Omental fat pad (tissue), 4 donors: Measurements from ENCODE around the gene STARD6. TPM values are rescaled to one million over a fixed set of nuclear protein-coding genes. Genes with fewer than 3 reads are reported as not detected.
A peak's percentile ranks its signal among the peaks of the same experiment; 100 is the strongest.

Source experiments
- ATAC-seq: fragments of 150-250 bp; one replicate; pipeline ENCODE4 v1.9.1; 2016; ENCODE audit warnings: mild to moderate bottlenecking, moderate library complexity; ENCODE audit not compliant: low FRiP score
- DNase-seq: peaks from one replicate; pipeline ENCODE4 v3.0.0-alpha.2; 2019; ENCODE audit warnings: low spot score
- total RNA-seq, 4 donors: library from RNA; depleted of rRNA; stranded (reverse); fragments of >200 nt; gene quantifications; one replicate each; pipeline ENCODE4 v1.1.0, GENCODE V29; 2016
- TF ChIP-seq, protein P1 (sequence below), 3 donors: fragments of 450-650 bp; IDR thresholded peaks; one replicate each; pipeline ENCODE4 v1.5.1; 2016 to 2017; ENCODE audit warnings: antibody characterized with exemption in 3 of 3, mild to moderate bottlenecking in 3 of 3, moderate library complexity in 2 of 3

Gene STARD6
- total RNA-seq, result not detected

- TF ChIP-seq, protein P1, sequence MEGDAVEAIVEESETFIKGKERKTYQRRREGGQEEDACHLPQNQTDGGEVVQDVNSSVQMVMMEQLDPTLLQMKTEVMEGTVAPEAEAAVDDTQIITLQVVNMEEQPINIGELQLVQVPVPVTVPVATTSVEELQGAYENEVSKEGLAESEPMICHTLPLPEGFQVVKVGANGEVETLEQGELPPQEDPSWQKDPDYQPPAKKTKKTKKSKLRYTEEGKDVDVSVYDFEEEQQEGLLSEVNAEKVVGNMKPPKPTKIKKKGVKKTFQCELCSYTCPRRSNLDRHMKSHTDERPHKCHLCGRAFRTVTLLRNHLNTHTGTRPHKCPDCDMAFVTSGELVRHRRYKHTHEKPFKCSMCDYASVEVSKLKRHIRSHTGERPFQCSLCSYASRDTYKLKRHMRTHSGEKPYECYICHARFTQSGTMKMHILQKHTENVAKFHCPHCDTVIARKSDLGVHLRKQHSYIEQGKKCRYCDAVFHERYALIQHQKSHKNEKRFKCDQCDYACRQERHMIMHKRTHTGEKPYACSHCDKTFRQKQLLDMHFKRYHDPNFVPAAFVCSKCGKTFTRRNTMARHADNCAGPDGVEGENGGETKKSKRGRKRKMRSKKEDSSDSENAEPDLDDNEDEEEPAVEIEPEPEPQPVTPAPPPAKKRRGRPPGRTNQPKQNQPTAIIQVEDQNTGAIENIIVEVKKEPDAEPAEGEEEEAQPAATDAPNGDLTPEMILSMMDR (IDR thresholded peaks at IDR 0.05), result no peak
- DNase-seq (peak; percentile 40), ATAC-seq (peak; percentile 98)
Measured at GRCh38 chr18:54357660-54358494, at the start of gene STARD6, which contains the start of gene C18orf54. Gene STARD6 (minus strand): TSS chr18:54357858. CDS start chr18:54354573, 3,285 bp downstream. Gene C18orf54 (plus strand): TSS chr18:54357906. CDS start chr18:54360573, 2,667 bp downstream.

- ATAC-seq (no peak), DNase-seq (no peak)
- TF ChIP-seq, protein P1 (IDR thresholded peaks at IDR 0.05), result no peak
Measured at GRCh38 chr18:54405290-54405689, 47.6 kb upstream of the STARD6 start.

GRCh38 chr18:54396760-54397159 is 39.1 kb upstream of the STARD6 start:
- TF ChIP-seq, protein P1 (IDR thresholded peaks at IDR 0.05), result no peak
- no peak for DNase-seq
- no peak for ATAC-seq

GRCh38 chr18:54393648-54394294 is 36.1 kb upstream of the STARD6 start:
- DNase-seq, result no peak
- no peak for ATAC-seq
- TF ChIP-seq, protein P1 (IDR thresholded peaks at IDR 0.05), result no peak

- no peak for DNase-seq
- TF ChIP-seq, protein P1 (IDR thresholded peaks at IDR 0.05), result no peak
- ATAC-seq, result no peak
Measured at GRCh38 chr18:54392543-54393023, 34.9 kb upstream of the STARD6 start.

DNA sequence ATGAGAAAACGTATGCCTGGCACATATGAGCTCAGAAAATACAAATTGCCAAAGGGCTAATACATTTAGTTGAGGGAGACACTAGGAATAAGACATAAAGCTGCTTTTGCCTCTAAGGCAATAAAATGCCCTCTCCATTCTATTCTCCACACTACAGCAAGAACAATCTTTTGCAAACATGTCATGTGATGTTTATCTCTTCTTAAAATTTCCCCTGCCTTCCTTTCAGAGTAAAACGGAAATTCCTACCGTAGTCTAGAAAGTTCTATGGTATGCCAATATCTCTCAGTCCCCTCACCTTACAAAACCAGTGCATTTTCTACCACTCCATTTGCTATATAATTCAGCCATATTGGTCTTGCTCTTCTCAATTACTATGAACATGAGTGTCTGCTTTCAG is 33.2 kb upstream of the STARD6 start:
- DNase-seq (no peak), ATAC-seq (no peak)
- TF ChIP-seq, protein P1 (IDR thresholded peaks at IDR 0.05), result no peak
